HG02798 (cell line): Measurements from ENCODE around the gene PSMG3.
"Not testable (repeated sequence)": the region's sequence is repeated elsewhere in the genome, so short reads cannot be mapped to it uniquely, and the experiment has no call there.

Experiments
- ATAC-seq: cut with Tn5 transposase; IDR thresholded peaks from one replicate; pipeline ENCODE4 v1.9.1; 2021; ENCODE audit warnings: mild to moderate bottlenecking; ENCODE audit not compliant: unreplicated experiment, poor library complexity

PSMG3 gene

DNA sequence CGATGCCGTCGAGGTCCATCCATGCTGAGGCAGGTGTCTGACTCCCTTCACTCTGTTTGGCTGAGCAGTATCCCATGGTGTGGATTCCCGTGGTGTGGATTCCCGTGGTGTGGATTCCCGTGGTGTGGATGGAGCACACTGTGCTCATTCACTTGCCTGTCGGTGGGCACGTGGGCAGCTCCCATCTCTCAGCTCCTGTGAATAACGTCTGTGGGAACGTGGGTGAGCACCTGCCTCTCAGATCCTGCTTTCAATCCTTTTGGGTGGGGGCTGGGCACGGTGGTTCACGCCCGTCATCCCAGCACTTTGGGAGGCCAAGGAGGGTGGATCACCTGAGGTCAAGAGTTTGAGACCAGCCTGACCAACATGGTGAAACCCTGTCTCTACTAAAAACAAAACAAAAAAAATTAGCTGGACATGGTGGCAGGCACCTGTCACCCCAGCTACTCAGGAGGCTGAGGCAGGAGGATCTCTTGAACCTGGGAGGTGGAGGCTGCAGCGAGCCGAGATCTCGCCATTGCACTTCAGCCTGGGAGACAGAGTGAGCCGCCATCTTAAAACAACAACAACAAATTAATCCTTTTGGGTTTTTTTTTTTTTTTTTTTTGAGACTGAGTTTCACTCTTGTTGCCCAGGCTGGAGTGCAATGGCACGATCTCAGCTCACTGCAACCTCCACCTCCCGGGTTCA lies 13.6 kb upstream of the PSMG3 start:
- ATAC-seq, result not testable (repeated sequence)

DNA sequence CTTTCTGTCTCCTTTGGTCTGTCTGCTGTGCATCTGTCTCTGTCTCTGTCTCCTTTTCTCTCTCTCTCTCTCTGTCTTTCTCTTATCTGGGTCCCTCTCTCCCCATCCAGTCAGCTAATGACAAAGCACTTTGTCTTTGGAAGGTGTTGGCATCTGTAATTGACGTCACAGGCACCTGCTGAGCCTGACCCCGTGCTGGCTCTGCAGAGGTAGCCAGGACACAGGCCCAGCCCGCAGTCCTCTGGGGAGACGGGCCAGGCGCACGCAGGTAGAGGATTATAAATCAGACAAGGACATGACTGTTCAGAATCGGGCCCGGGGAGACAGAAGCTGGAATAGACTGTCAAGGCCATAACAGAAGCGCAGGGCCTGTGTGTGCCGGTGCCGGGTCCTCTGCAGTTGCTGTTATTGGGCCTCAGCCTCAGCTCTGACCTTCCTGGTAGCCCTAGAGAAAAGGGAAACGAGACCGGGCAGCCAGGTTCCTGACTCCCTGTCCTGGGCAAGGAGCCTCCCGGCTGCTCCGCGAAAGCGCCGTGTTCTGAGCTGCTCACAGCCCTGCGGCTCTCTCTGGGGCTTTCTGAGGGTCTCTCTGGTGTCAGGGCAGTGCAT lies 10.7 kb upstream of the PSMG3 start:
- ATAC-seq, result no peak

GRCh38 chr7:1579481-1580421 lies 9.9 kb upstream of the PSMG3 start:
- ATAC-seq, result peak; percentile 57

- no peak for ATAC-seq
These were observed 8.7 kb upstream of the PSMG3 start for GRCh38 chr7:1578513-1578912.

- ATAC-seq, result no peak
These were observed 6.9 kb upstream of the PSMG3 start for GRCh38 chr7:1576521-1577253.

- ATAC-seq, result no peak
These were observed 6.0 kb upstream of the PSMG3 start for GRCh38 chr7:1575809-1576208.

GRCh38 chr7:1572111-1572822 lies 2.4 kb upstream of the PSMG3 start:
- ATAC-seq, result no peak

- no peak for ATAC-seq
These were observed 396 bp downstream of the PSMG3 start for GRCh38 chr7:1569440-1569832.

- ATAC-seq, result no peak
These were observed 816 bp downstream of the PSMG3 start for GRCh38 chr7:1569016-1569415.

DNA sequence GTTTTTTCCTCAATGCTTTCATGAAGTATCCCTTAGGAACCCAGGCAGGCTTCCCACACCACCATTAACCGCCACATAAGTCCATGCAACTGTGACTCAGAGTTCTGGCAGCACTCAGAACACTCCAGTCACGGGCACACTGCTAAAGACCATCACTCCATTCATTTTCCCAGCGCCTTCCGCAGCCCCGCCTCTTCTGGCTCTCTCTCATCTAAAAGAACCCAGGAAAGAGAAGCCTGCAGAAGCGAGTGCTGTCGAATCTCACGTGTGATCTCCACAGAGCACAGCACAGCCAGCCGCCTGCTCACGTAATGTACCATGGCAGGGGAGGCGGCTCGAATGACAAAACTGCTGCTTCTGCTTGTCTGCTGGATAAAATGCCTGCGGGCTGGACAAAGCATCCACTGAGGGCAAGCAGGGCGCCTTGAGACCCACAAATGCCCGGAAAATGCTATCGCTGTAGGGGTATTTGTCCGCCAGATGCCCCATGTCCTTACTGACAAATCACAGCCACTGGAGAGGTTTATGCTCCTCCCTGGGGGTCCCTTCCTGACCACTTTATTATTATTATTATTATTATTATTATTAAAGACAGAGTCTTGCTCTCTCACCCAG lies 1.8 kb downstream of the PSMG3 start:
- no peak for ATAC-seq

DNA sequence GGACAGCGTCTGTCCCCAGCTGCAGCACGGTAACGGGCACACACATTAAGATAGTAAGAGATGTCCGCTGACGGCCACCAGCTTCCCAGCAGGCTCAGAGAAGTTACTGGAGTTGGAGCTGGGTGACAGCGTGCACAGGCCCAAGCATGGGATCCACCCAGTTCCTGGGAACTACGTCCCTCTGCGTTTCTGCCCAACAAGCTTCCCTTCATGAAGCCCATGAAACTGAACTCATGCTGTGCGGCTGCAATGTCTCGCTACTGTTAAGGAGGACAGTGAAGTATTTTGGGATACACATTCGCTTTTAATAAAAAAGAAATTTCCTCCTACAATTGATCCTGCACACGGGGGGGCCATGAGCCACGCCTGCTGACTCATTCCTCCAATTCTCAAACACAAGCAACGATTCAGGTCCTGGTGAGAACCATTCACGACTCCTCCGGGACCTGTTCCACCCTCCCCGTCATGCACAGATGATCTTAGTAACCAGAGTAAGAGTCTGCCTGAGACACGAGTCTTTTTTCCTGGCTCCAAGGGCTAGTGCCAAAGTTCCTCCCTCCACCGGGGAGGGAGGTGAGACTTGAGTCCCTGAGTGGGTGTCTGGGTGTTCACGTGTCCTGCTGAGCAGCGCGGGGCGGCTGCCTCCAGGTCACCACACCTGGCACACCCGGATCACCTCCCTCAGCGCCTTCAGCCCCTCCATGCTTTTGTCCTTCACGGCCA lies 2.6 kb downstream of the PSMG3 start:
- no peak for ATAC-seq

DNA sequence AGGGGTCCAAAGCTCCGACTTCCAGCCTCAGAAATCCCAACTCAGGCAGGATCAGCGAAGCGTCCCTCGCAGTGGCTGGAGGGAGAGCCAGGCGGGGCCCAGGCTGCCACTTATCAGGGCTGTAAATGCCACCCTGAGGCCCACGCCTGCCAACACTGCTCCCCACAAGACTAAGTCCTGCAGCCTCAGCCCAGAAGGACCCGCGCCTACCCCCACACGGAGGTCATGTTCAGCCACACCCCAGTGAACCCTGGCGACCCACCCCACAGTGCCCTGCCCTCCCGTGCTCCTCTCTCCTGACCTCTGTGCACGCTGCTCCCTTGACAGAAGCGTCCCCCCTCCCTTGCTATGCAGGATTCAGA lies 3.2 kb downstream of the PSMG3 start:
- no peak for ATAC-seq

DNA sequence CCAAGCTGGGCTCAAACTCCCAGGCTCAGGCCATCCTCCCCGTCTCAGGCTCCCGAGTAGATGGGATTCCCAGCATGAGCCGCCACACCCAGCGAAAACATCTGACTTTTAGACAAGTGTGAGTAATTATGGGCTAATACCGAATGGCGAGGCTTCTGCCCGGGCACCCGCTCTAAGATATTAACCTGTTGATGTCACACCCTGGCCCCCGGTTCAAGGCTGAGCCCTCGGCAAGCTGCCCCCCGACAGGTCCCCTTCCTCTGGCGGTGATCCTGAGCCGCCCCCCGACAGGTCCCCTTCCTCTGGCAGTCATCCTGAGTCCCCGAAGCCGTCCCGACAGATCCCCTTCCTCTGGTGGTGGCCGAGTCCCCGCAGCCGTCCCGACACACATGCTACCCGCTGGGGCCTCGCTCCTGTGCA lies 5.2 kb downstream of the PSMG3 start:
- ATAC-seq, result no peak

DNA sequence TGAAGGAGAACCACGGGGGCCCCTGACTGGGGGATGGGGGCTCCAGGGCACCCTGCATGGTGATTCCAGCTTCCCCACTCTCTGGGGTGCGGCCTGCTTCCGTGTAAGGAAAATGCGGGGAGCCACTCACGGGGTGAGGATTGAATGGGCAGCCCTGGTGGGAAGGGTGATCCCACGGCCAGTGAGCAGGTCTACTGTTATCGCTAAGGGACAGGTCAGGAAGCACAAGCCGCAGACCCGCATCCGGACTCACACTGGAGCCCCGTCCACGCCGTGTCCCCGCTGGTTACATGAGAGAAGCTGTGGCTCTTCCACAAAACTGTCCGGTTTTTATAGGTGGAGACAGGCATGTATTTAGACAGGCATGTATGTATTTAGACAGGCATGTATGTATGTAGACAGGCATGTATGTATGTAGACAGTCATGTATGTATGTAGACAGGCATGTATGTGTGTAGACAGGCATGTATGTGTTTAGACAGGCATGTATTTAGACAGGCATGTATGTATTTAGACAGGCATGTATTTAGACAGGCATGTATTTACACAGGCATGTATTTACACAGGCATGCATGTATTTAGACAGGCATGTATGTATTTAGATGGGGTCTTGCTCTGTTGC lies 5.7 kb downstream of the PSMG3 start:
- no peak for ATAC-seq

- ATAC-seq, result no peak
These were observed 7.2 kb downstream of the PSMG3 start for GRCh38 chr7:1562597-1563051.

GRCh38 chr7:1562116-1562515 lies 7.7 kb downstream of the PSMG3 start:
- no peak for ATAC-seq

- ATAC-seq, result no peak
These were observed 8.5 kb downstream of the PSMG3 start for GRCh38 chr7:1561036-1561940.
